ENCODE results near the gene FGFBP1. TPM values are rescaled to one million over a fixed set of nuclear protein-coding genes. Genes with fewer than 3 reads are reported as not detected.

Gene FGFBP1
- total RNA-seq, 1 experiment from 2014 or later = not detected

- WGBS (ENCODE audit: extremely low coverage, insufficient read length, low lambda C conversion rate) = no CpG with 5 or more reads among the region's 2 CpGs
- H2BK15ac ChIP-seq (ENCODE audit: low read depth, low read length) = no peak overlapping the region
- H3K79me1 ChIP-seq (ENCODE audit: insufficient read depth, low read depth, low read length, poor library complexity, severe bottlenecking) = no peaks in the 10 kb centered on the region
- H3K23me2 ChIP-seq (ENCODE audit: insufficient read length, low read depth, low read length, poor library complexity, severe bottlenecking) = no peaks in the 10 kb centered on the region
- no peak overlapping the region for H3K18ac ChIP-seq (ENCODE audit: insufficient read length, low read depth, low read length)
- no peak overlapping the region for H3K27ac Mint-ChIP-seq
- peaks cover 3% of the 10 kb centered on the region for H3K27me3 Mint-ChIP-seq (ENCODE audit: low read depth)
- no peak overlapping the region for H2BK5ac ChIP-seq (ENCODE audit: insufficient read length, low read length)
- TF ChIP-seq, protein P1, sequence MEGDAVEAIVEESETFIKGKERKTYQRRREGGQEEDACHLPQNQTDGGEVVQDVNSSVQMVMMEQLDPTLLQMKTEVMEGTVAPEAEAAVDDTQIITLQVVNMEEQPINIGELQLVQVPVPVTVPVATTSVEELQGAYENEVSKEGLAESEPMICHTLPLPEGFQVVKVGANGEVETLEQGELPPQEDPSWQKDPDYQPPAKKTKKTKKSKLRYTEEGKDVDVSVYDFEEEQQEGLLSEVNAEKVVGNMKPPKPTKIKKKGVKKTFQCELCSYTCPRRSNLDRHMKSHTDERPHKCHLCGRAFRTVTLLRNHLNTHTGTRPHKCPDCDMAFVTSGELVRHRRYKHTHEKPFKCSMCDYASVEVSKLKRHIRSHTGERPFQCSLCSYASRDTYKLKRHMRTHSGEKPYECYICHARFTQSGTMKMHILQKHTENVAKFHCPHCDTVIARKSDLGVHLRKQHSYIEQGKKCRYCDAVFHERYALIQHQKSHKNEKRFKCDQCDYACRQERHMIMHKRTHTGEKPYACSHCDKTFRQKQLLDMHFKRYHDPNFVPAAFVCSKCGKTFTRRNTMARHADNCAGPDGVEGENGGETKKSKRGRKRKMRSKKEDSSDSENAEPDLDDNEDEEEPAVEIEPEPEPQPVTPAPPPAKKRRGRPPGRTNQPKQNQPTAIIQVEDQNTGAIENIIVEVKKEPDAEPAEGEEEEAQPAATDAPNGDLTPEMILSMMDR (conservative IDR thresholded peaks at IDR 0.05) = no peak
- no peak overlapping the region for H3K4me3 Mint-ChIP-seq
- peaks cover 0 to 5% of the 10 kb centered on the region in 2 experiments; a peak in 2 of 4 replicates for H3K4me1 Mint-ChIP-seq
- peaks cover 0 to 16% (median 12%) of the 10 kb centered on the region in 3 experiments; a peak in 4 of 7 replicates for H3K36me3 Mint-ChIP-seq (ENCODE audit: insufficient read depth in 1 of 3, low read depth in 3 of 3)
- no peaks in the 10 kb centered on the region; the same call in none of the 2 replicates for H3K4me1 ChIP-seq (ENCODE audit: insufficient read depth, low read length)
- no peak overlapping the region for H2AK5ac ChIP-seq (ENCODE audit: insufficient read length, low read length)
- no peaks in the 10 kb centered on the region for H3K79me2 ChIP-seq (ENCODE audit: insufficient read depth, low read length)
- H3K14ac ChIP-seq (ENCODE audit: insufficient read depth, low read length) = no peak overlapping the region
- H3K23ac ChIP-seq (ENCODE audit: insufficient read length, low read depth, low read length) = no peak overlapping the region
- no peak overlapping the region for H4K5ac ChIP-seq (ENCODE audit: insufficient read length, low read depth, low read length)
- DNase-seq = no peak
- no peaks in the 10 kb centered on the region for H3K27me3 ChIP-seq (ENCODE audit: insufficient read depth, low read length)
- H3K4me2 ChIP-seq (ENCODE audit: insufficient read depth, insufficient read length, low read length) = no peak overlapping the region
- H3K9ac ChIP-seq (ENCODE audit: extremely low read depth, insufficient read length, low read length) = no peak overlapping the region
- H4K20me1 ChIP-seq (ENCODE audit: control insufficient read depth, insufficient read depth, insufficient read length) = no peaks in the 10 kb centered on the region
- H3K56ac ChIP-seq (ENCODE audit: insufficient read length, low read depth, low read length) = no peak overlapping the region
- H2BK20ac ChIP-seq (ENCODE audit: low read depth, low read length, poor library complexity, severe bottlenecking) = no peak overlapping the region
- no peak overlapping the region for H2AFZ ChIP-seq (ENCODE audit: low read length)
- H3K9me3 Mint-ChIP-seq = peaks cover 0 to 10% of the 10 kb centered on the region in 2 experiments; a peak in 3 of 5 replicates
- H3K4ac ChIP-seq (ENCODE audit: low read depth, low read length) = no peak overlapping the region
- H3K9me3 ChIP-seq (ENCODE audit: control insufficient read depth, low read depth, low read length) = no peaks in the 10 kb centered on the region
- H2BK120ac ChIP-seq (ENCODE audit: low read depth, low read length, poor library complexity, severe bottlenecking) = no peak overlapping the region
- no peak overlapping the region for H4K8ac ChIP-seq (replicated peaks; ENCODE audit: insufficient read length, low read depth, low read length)
- H4K91ac ChIP-seq (ENCODE audit: insufficient read length, low read depth, low read length) = no peak overlapping the region
- no peak overlapping the region for H3T11ph ChIP-seq (ENCODE audit: low read length)
- H2BK12ac ChIP-seq (ENCODE audit: insufficient read length, low read depth, low read length) = no peak overlapping the region
- no peak overlapping the region for H3K27ac ChIP-seq (ENCODE audit: insufficient read length, low read depth, low read length)
Observed at GRCh38 chr4:15901998-15902397, 36.5 kb downstream of the FGFBP1 start.
